Osteoblast (primary cell): Measurements from ENCODE around the gene FRAS1. TPM values are rescaled to one million over a fixed set of nuclear protein-coding genes. Genes with fewer than 3 reads are reported as not detected.
A peak's percentile ranks its signal among the peaks of the same experiment; 100 is the strongest.

Source experiments
- DNase-seq: peaks from one replicate; pipeline ENCODE4 v3.0.0; 2011; ENCODE audit warnings: low spot score, mixed read lengths; ENCODE audit not compliant: insufficient read length; ENCODE audit errors: missing footprints
- H2AFZ ChIP-seq: 2 replicates; pipeline ENCODE4 v1.6.0; 2011; ENCODE audit warnings: mild to moderate bottlenecking, low read length
- H3K27ac ChIP-seq: 2 replicates; pipeline ENCODE4 v1.5.1; 2011; ENCODE audit warnings: mild to moderate bottlenecking, low read depth, low read length, moderate library complexity
- H3K27me3 ChIP-seq: 2 replicates; pipeline ENCODE4 v1.6.0; 2012; ENCODE audit warnings: mild to moderate bottlenecking, control low read depth, inconsistent platforms, low read length, moderate library complexity; ENCODE audit not compliant: insufficient read depth
- H3K36me3 ChIP-seq: 2 replicates; pipeline ENCODE4 v1.5.1; 2011; ENCODE audit warnings: mild to moderate bottlenecking, low read length, control low read depth, moderate library complexity; ENCODE audit not compliant: insufficient read depth
- H3K4me1 ChIP-seq: 2 replicates; pipeline ENCODE4 v1.5.1; 2011; ENCODE audit warnings: mild to moderate bottlenecking, low read length, control low read depth, moderate library complexity; ENCODE audit not compliant: insufficient read depth
- H3K4me2 ChIP-seq: 2 replicates; pipeline ENCODE4 v1.6.0; 2011; ENCODE audit warnings: mild to moderate bottlenecking, low read length; ENCODE audit not compliant: insufficient read depth
- H3K4me3 ChIP-seq: fragments of 200-600 bp; sonication (generic); 3 replicates; pipeline ENCODE4 v1.5.1; 2012; ENCODE audit warnings: mild to moderate bottlenecking, low read length, inconsistent platforms; ENCODE audit not compliant: insufficient read depth
- H3K79me2 ChIP-seq: 2 replicates; pipeline ENCODE4 v1.6.0; 2012; ENCODE audit warnings: mild to moderate bottlenecking, low read length, control low read depth, inconsistent platforms; ENCODE audit not compliant: insufficient read depth
- H3K9me3 ChIP-seq: 2 replicates; pipeline ENCODE4 v1.5.1; 2011; ENCODE audit warnings: low read depth, low read length, control low read depth
- H4K20me1 ChIP-seq: 2 replicates; pipeline ENCODE4 v1.6.0; 2012; ENCODE audit warnings: mild to moderate bottlenecking, low read length, control low read depth; ENCODE audit not compliant: insufficient read depth
- total RNA-seq: library from RNA; depleted of rRNA; stranded (reverse); fragments of >200 nt; gene quantifications from 2 replicates; pipeline ENCODE4 v1.2.3, GENCODE V29; 2012
- TF ChIP-seq, protein P1 (sequence below): IDR thresholded peaks from 2 replicates; pipeline ENCODE4 v1.5.1; 2011; ENCODE audit warnings: mild to moderate bottlenecking, low read depth, low read length, moderate library complexity; ENCODE audit errors: extremely low read depth

The FRAS1 gene
- total RNA-seq, 1 donor = 5.1 TPM

- no peak overlapping the region for H3K27ac ChIP-seq
- TF ChIP-seq, protein P1, sequence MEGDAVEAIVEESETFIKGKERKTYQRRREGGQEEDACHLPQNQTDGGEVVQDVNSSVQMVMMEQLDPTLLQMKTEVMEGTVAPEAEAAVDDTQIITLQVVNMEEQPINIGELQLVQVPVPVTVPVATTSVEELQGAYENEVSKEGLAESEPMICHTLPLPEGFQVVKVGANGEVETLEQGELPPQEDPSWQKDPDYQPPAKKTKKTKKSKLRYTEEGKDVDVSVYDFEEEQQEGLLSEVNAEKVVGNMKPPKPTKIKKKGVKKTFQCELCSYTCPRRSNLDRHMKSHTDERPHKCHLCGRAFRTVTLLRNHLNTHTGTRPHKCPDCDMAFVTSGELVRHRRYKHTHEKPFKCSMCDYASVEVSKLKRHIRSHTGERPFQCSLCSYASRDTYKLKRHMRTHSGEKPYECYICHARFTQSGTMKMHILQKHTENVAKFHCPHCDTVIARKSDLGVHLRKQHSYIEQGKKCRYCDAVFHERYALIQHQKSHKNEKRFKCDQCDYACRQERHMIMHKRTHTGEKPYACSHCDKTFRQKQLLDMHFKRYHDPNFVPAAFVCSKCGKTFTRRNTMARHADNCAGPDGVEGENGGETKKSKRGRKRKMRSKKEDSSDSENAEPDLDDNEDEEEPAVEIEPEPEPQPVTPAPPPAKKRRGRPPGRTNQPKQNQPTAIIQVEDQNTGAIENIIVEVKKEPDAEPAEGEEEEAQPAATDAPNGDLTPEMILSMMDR = no peak
- peak overlapping the region; percentile 79 for H3K4me2 ChIP-seq
- peaks cover 10% of the 10 kb centered on the region for H3K4me1 ChIP-seq
- no peaks in the 10 kb centered on the region for H3K9me3 ChIP-seq
- no peak overlapping the region for H3K4me3 ChIP-seq
- H3K36me3 ChIP-seq = no peaks in the 10 kb centered on the region
- no peak overlapping the region for H2AFZ ChIP-seq
- no peaks in the 10 kb centered on the region for H4K20me1 ChIP-seq
- H3K27me3 ChIP-seq = peaks cover 18% of the 10 kb centered on the region
- H3K79me2 ChIP-seq = no peaks in the 10 kb centered on the region
- DNase-seq = no peak
These were observed 495.4 kb downstream of the FRAS1 start for GRCh38 chr4:78552389-78553042.

DNA sequence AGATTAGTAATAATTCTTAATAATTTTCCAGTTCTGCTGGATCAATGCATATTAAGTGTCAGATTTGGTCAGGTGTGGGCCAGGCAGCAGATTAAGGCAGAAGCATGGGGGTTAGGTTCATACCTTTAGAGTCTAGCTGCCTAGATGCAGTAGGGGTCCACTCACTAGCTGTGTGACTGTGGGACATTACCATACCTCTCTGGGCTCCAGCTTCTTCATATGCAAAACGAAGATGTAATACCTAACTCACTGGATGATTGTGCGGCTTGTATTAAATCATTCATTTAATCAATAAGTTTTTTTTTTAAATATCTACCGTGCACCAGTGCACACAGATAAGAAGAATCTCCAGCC is 495.9 kb downstream of the FRAS1 start:
- H3K4me3 ChIP-seq = no peak overlapping the region
- no peaks in the 10 kb centered on the region for H4K20me1 ChIP-seq
- no peaks in the 10 kb centered on the region for H3K79me2 ChIP-seq
- no peak overlapping the region for H3K27ac ChIP-seq
- H3K4me2 ChIP-seq = no peak overlapping the region
- H3K4me1 ChIP-seq = peaks cover 10% of the 10 kb centered on the region
- TF ChIP-seq, protein P1 = no peak
- DNase-seq = no peak
- H2AFZ ChIP-seq = no peak overlapping the region
- no peaks in the 10 kb centered on the region for H3K36me3 ChIP-seq
- peaks cover 18% of the 10 kb centered on the region for H3K27me3 ChIP-seq
- no peaks in the 10 kb centered on the region for H3K9me3 ChIP-seq

DNA sequence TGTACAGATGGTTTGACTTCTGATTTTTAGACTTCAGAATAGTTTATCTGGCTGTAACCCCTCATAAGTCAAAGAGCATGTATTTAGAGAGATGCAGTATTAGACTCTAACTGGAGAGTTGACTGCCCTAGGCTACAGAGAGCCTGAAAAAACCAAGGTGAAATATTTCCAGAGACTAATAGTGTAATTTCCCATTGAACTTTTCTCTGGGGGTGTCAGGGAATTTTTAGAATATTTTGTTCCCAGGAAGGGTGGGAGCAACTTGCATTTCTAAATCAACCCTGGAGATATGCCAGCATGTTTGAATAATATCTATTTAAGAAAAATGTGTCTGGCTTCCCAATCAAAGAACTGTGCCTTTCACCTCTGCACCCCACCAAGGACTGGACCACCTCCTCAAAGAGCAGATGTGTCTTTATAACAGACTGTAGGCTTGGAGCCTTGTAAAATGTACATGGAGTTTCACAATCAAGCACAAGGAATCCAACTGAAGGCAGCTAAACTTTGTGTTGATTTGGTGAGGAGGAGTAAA is 496.5 kb downstream of the FRAS1 start:
- TF ChIP-seq, protein P1 = no peak
- Histone ChIP-seq H3K36me3 (no peaks in the 10 kb centered on the region), H3K4me1 (peaks cover 10% of the 10 kb centered on the region), H3K27ac (no peak overlapping the region), H2AFZ (no peak overlapping the region), H3K79me2 (no peaks in the 10 kb centered on the region), H3K4me3 (no peak overlapping the region), H3K27me3 (peaks cover 18% of the 10 kb centered on the region), H3K4me2 (no peak overlapping the region), H3K9me3 (no peaks in the 10 kb centered on the region), H4K20me1 (no peaks in the 10 kb centered on the region)
- no peak for DNase-seq

GRCh38 chr4:78556665-78557064 is 499.5 kb downstream of the FRAS1 start:
- H3K4me3 ChIP-seq = no peak overlapping the region
- DNase-seq = no peak
- no peaks in the 10 kb centered on the region for H3K9me3 ChIP-seq
- H3K4me1 ChIP-seq = peaks cover 23% of the 10 kb centered on the region
- H3K4me2 ChIP-seq = no peak overlapping the region
- H2AFZ ChIP-seq = no peak overlapping the region
- H4K20me1 ChIP-seq = no peaks in the 10 kb centered on the region
- no peaks in the 10 kb centered on the region for H3K36me3 ChIP-seq
- TF ChIP-seq, protein P1 = no peak
- no peaks in the 10 kb centered on the region for H3K27me3 ChIP-seq
- no peaks in the 10 kb centered on the region for H3K79me2 ChIP-seq
- no peak overlapping the region for H3K27ac ChIP-seq
